HG02763 (cell line): ENCODE results near the gene TMEM106C.

Experiments used
- ATAC-seq: cut with Tn5 transposase; IDR thresholded peaks from one replicate; pipeline ENCODE4 v1.9.1; 2021; ENCODE audit warnings: mild to moderate bottlenecking, moderate library complexity; ENCODE audit not compliant: unreplicated experiment

TMEM106C gene

DNA sequence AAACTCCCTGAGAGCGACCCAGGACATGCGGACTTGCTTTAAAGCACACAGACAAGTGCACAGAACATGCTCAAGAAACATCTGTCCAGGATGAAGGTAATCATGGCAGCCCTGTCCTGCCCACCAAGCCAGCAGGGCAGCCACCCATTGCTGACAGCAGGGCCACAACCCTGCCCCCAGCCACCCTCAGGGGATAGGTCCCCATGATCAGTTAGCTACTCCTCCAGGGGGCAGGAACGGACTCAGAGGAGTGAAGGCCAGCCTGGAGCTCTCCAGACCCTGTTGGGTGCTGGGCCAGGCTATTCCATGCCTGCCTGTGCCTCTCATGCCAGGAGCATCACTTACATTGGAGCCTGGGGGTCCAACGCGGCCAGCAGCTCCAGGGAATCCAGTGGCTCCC, 15.8 kb downstream of the TMEM106C start:
- ATAC-seq = no peak

DNA sequence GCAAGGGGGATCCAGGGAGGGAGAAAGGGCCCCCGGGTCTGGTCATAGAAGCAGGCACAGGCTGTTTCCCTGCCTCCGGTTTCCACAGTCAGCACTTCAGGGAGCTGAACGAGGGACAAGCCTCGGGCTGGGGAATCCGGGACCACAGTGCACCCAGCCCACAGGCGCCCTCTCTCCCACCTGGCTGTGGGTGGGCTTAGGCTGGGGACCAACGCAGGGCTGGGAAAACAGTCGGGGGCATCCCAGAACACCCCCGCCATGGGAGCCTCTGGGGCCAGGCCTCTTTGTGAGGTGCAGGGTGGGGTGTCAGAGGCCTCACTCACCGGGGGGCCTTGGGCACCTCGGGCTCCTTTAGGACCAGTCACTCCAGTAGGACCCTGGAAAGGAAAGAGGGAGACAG, 16.3 kb downstream of the TMEM106C start:
- no peak for ATAC-seq

DNA sequence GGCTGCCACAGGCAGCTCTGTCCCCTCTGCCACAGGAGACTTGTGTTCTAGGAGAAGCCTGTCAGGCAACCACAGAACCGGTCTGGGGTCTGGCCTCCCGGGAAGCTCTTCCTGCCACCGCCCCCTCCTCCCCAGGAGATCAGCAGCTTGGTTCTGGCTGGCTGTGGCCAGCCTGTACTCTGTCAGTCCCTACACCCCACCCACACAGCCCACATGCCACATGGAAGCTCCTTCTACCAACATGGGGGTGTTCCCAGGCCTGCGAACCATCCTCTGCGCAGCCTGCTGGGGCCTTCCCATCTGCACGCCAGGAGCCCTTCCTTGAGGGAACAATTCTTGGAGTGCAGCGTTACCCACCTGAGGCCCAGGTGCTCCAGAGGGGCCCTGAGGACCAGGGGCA, 16.8 kb downstream of the TMEM106C start:
- no peak for ATAC-seq

DNA sequence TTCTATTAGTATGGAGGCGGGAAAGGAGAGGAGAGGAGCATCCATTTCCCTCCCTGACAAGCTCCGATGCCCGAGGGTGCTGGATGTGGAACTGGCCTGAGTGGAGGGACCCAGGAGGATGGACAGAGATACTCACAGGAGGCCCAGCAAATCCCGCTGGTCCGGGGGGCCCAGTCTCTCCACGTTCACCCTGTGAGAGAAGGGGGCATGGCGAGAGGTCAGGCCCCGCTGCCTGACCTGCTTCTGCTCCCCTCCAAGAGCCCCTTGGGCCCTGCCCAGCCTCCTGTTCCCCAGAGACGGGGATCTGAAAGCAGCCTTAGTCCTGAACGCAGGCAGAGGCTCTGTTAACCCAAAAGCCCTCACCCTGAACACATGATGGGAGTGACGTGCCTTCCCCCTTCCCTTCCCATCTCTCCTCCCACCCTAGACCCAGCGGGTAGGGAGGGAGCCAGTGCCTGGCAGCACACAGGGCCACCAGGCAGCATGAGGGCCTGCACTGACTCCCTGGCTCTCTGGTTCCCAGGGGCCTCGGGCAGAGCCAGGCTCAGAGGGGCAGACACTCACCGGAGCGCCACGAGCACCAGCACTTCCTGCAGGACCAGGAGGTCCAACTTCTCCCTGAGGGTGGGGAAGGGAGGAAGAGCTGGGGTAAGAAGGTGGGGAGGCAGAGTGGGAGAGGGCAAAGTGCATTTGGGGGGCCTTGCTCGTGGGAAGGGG, 17.5 kb downstream of the TMEM106C start:
- no peak for ATAC-seq

DNA sequence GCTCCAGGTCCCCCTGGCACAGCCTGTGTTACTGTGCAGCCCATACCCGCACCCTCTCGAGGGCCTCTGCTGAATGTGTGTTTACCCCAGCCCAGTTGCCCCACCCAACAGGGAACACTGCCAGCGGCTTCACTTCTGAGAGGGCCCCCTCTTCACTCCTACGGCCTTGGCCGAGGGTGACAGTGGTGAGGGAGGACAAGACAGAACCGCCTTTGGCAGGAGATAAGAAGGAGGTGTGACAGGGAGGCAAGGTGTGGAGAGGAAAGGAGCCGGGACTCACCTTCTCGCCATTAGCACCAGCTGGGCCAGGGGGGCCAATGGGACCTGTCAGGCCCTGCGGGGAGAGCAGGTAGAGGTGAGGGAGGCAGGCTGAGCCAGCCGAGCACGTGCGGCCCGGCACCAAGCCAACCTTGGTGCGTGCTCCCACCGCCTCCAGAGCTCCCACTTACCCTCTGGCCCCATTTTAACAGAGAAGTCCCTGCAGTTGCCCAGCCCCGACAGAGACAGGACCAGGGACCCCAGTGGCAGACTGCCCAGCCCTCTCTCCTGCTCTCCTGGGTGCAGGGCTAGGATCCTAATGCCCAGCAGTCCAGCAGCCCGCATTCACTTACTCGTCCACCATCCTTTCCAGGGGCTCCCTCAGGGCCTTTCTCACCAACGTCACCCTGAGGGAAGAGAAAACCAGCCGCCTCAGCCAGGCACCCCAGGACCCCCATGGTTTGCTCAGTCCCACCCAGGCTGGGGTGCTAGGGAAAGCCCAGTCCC, 18.3 kb downstream of the TMEM106C start:
- ATAC-seq = no peak

DNA sequence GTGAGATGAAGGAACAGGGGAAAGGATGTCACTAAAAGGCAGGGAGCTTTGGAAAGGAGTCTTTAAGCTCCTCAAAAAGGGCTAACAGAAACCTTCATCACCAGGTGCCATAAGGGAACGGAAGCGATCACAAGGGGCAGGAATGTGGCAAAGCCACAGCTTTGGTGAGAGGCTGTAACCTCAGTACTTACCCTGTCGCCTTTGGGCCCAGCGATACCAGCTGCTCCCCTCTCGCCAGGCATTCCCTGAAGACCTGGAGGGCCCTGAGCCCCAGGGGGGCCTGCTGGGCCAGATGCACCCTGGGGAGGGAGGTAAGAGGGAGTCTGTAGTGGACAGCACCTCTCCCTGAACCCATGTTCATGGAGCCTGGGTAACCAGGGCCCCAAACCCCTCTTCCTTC, 18.9 kb downstream of the TMEM106C start:
- ATAC-seq = no peak

DNA sequence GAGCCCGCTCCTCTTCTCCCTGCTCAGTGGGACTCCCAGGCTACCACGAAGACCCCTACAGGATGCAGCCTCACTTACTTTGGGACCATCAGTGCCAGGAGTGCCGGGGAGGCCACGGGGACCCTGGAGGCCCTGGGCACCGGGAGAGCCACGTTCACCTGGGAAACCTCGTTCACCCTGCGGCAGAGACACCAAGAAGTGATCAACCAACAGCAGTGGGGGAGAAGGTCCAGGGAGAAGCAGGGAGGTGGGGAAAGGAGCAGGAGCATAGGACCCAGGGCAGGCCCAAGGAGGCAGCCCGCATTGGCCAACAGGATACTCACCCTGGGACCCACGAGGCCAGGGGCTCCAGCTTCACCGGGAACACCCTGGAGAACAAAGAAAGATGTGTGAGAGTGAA, 19.4 kb downstream of the TMEM106C start:
- ATAC-seq = no peak

DNA sequence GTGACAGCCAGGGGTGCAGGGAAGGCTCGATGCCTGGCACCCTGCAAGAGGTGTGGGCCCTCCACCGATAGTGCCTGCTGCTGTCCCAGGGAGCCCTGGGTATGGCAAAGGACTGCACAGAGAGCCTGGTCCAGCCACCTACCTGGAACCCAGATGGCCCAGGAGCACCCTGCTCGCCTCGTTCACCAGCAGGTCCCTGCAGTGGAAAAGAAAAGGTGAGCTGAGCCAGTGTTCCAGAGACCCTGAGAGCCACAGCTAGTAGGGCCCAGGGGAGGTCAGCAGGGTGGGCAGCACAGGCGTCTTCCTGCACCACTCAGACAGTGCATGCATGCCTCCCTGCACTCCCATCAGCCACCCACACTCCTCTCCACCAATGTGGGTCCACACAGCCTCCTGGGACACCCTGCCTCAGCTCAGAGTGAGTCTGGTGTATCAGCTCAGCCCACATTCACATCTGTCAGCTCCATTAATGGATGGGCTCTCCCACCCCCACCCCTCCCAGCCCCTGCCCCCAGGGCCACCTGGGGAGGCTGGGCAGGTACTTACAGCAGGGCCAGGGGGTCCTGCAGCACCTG, 20.2 kb downstream of the TMEM106C start:
- no peak for ATAC-seq

DNA sequence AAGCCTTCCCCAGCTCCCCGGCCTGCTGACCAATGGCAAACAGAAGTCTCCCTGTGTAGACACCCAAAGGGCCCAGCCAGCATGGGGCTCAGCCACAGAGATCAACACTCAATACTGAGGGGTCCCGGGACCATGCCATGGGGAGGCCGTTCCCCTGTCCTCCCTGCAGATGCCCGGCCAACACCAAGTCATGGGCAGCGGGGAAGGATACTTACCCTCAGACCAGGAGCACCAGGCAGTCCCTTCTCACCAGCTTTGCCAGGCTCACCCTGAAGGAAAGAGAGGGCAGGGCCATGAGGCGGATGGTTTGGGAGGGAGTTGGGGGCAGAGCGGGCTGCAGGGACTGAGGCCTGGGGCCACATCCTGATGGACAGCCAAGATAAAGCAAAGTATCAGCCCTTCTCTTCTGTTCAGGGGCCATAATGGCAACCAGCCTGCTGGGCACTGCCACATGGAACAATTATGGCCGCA, 21.0 kb downstream of the TMEM106C start:
- ATAC-seq = no peak

DNA sequence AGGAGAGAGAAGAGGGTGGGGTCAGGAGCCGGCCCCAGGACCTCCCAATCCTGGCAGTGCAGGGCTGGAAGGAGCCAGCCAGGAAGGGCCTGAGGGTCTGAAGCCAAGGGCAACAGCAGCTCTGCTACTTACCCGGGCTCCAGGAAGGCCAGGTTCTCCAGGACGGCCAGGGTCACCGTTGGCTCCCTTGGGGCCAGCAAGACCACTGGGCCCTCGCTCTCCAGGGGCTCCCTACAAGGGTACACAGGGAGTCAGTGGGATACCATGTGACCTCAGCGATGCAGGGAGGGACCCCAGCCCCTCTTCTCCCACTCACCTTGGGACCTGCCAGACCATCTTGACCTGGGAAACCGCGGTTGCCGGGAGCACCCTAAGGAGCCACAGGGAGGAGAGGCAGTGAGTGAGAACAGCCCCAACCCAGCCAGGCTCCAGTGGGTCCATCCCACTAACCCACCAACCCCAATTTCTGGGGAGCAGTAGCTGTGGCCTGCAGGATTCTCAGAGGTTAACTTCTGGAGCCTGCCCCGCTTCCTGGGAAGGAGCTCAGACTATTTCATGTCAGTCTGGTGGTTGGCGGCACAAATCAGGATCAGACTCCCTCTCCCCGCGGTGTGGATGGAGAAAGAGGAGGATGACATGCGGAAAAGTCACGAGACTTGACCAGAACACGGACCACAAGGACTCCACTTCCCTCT, 22.3 kb downstream of the TMEM106C start:
- no peak for ATAC-seq

DNA sequence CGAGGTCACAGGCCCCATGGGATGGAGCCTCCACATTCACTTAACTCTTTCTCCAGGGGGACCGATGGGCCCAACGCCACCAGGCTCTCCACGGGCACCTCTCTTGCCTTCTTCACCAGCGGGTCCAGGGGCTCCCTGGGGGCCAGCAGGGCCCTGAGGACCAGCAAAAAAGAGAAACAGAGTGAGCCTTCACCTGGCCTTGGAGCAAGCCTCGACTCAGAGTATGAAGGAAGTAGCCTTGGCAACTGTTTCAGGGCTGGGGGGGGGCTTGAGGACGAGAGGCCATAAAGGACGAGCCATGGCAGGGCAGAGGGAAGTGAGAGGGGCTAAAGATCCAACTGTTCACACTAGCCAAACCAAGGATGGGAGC, 22.9 kb downstream of the TMEM106C start:
- ATAC-seq = no peak

DNA sequence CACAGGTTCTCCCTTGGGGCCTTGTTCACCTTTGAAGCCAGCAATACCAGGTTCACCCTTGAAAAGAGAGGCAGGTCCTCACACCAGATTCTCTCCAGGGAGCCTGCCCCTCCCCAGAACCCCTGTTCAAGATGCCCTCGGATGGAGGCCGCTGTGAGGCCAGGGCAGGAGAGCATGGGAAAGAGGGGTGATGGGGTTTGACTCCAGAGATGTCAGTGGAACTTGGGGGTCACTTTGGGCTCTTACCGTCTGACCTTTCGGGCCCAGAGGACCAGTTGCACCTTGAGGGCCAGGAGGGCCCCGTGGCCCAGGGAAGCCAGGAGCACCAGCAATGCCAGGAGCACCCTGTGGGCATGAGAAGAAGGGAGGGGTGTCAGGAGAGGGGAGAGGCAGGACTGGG, 23.4 kb downstream of the TMEM106C start:
- ATAC-seq = no peak

DNA sequence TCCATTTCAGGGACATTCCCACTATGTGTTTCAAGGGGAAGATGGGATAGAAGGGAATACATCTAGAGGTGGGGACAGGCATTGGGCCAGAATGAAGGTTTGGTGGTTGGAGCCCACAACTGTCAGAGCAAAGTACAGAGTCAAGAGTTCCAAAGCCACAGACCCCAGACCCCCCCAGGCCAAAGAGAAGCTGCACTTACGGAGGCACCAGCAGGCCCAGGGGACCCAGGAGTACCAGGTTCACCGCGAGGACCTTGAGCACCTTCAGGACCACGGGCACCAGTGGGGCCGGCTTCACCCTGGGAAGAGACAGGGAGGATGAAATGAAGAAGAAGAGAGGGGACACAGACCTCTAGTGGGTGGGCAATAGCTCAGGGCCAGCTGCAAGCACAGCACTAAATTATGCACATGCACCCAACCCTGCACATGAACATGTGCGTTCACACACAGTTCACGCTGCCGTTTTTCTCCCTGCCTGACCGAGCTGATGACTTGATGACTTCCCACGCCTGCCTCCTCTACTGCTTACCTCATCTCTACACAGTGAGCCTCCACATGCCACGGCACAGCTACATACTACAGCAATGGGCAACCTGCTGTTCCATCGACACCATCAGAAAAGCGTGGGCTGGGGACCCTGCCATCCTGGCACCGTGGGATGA, 24.1 kb downstream of the TMEM106C start:
- no peak for ATAC-seq

DNA sequence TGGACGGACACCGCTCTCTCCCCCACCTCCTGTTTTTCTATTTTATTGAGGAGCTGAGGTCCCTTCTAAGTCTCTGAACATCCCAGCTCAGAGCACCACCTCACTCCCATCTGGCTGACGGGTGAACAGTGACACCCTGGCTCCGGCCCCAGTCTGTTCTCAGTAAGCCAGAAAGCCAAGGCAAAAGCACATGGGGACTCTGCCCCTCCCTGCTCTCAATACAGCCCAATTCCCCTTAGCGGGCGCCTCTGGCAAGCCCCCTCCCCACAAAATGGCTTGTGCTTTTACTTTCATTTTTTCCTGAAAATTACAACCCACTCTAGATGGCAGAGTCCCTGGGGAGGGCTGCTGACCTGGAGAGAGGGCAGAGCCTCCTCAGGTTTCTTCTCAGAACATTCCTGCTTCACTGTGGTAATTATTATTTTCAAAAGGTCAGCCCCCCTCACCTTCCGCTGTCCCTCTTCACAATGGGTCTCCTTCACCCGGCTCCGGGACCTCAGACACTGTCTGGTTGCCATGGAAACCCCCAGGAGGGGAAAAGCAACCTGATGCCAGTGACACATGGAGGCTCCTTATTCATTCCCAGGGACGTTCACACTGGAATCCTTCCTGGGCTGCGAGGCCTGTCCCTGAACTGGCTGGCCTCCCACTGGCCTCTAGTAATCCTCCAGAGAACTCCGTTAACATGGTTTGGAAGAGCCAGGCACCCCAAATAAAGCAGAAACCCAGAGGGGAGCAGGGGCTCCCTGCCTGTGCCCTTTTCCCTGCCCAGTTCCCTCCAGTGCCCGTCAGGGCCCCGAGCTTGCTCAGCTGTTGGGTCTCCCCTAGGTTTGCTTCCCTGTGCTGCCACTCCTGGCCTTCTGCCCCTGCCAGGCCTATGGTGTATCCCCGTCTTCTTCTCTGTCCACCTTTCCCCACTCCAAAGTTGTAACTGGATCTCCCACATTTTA, 25.0 kb downstream of the TMEM106C start:
- no peak for ATAC-seq

DNA sequence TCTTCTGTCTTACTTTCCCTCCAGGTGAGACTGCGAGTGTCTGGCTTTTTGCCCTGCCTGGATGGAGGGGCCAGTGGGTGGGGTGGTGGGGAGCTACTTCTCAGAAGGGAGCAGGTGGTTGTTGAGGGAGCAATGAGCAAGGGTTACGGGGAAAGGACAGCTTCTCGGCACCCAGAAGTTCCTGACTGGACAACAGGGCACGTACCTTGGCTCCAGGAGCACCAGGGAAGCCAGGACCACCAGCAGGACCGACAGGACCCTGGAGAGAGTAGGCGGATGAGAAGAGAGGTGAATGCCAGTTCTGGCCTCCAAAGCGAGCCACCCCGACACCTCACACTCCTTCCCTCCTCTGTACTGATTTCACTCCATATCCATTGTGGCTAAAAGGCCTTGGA, 25.6 kb downstream of the TMEM106C start:
- ATAC-seq = no peak

DNA sequence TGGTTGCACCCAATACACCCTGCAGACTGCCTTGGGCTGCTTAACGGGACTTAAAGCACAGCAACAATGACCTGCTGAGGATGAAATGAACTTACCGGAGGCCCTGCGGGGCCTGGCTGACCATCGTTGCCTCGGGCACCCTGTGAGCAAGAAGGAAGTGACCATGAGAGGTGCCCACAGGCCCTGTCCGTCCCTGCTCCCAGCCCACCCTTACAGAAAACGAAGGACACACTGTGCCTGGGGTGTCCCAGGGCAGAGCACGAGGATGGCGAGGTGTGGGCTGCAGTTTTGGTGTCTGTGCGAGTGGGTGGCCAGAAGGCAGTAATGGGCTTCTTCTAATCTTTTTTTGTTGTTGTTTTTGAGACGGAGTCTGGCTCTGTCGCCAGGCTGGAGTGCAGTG, 26.3 kb downstream of the TMEM106C start:
- no peak for ATAC-seq

DNA sequence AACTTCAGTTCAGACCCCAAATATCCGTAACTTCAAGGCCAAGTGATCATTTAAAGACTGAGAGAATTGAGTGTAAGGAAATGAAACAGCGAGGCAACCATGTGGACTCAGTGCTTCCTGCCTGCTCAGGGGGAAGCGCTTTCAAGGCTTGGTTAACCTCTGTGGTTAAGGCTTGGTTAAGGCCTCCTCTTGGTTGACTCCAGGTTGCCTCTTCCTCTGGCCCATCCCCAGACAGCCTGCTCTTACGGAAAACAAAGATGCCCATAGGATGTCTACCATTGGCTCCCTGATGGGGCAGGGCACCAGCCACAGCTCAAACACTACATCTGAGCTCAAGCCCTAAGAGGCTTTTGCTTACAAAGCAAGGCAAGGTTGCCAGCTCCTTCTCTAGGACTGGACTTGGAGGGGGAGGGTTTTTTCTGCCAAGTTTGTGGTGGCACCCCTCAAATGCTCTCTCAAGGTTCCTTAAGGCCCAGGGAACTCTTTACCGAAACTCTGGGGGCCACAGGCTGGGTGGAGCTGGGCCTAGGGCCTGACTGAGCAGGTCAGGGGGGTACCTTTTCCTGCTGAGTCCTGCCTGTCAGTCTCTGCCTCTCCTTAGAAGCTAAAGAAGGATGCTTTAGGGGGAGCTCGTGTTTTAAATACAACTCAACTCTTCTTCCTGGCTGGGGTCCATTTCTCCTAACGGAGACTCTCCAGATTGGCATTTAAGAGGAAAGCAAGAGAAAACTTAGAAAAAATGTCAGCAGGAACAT, 27.1 kb downstream of the TMEM106C start:
- ATAC-seq = peak; percentile 84

DNA sequence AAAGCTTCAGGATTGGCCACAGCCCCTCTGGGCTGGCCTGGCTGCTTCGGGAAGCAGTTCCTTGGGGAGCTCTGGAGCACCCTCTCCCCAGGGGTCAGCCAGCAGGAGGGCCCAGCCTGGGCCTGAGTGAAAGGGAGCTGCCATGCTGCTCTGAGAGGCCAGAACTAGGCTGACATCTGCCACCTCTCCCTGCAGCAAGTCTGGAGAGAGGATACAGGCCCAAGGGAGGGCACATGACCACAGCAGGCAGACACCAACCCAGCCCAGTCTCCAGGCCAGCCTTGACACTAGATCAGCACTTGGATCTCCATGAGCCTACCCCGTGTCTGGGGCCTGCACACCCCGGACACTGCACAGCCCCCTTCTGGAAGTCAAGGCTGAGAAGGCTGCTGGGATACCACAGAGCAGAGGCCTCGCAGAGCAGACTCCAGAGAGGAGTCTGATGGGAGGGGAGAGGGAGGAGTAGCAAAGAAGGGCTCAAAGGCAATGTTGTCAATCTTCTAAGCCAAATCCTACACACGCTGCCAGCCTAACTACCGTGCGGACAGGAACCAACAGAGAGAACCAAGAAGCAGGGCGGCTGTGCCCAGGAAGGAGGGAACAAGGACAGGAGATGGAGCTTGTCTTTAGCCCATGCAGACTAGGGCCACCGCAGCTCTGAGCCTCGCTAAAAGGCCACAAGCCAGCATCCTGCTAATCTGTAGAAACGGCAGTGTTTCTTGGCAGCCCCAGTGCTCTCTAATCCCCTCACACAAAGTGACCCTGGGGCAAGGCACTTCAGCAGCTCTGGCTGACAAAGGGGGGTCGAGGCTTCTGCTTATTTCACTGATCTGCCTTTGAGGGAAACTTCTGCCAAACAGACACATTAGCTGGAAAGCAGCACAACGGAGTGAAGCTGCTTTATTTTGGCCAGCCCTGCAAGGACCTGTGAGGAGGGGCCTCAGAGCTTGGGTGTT, 28.0 kb downstream of the TMEM106C start:
- no peak for ATAC-seq
